GM04503 (cell line): ENCODE data around the gene CLSTN2.

Source experiments
- DNase-seq: peaks from one replicate; pipeline ENCODE4 v3.0.0-alpha.2; 2012; ENCODE audit warnings: low read depth

CLSTN2 gene

DNA sequence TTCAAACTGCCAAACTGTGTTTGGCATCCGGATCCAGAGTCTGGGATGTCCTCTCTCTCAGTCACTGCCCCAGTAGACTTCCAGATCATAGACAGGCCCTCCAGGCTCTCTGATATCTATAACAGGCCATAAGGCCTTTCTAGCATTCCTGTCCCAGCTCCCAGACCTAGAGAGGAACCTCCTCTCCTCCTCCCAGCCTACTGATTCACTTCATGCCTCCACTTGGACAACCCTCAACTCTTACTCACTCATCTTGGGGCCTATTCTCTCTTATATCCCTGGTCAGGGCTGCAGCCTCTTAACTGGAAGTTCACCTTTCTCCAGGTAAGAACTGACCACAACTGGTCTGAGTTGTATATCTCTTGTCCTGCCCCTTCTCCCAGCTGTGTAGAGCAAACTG, 489.2 kb downstream of the CLSTN2 start:
- no peak for DNase-seq

DNA sequence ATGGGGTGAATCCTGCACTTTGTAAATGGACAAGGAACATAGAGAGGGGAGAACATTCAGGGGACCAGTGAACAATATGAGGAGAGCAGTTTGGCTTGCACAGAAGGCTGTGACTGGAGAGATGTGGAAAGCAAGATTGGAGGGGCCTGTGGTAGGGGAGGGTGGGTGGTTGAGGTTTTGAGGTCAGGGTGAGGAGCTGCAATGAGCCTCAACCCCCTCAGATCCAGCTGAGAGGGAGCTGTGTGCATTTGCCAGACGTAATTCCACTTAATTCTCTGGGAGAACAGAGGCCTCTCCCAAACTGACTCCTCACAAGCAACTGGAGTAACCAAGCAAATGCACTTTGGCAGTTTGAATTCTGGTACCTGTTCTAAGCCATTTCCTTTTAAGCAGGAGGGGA, 489.7 kb downstream of the CLSTN2 start:
- no peak for DNase-seq

- no peak for DNase-seq
These were observed 492.8 kb downstream of the CLSTN2 start for GRCh38 chr3:140427786-140428185.

DNA sequence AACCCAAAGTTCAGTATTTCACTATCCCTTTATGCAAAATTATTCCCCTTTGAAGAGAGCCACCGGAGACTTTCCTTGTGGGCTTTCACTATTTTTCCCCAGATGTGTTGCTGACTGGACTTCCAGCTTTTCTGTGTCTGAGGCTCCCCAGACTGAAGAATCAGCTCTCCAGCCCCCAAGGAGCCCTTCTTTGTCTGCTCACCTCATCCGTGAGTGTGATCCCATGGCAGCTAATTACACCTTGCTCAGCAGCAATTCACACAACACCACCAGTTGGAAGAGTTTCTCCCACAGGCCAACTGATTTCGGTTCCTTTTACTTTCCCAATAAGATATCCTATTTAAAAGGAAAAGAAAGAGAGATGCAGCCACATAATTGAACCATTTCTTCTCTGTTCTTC, 493.4 kb downstream of the CLSTN2 start:
- no peak for DNase-seq

DNA sequence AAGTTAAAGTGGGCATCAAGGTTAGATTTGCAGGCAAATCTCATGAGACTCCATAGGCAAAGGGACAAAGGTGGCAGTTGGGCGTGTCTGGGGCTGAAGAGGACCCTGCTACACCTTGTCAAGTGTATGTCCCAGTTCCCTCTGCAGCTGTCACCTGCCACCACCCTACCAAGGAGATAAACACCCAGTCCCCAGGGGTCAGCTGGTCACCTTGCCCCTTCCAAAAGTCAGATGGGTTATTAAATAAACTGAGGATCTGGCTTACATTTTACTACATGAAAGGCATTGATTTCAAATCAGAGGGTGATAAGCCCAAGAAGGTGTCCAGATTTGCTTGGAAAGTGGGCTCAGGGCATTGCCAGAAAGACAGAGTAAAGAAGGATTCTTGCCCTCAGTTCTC, 494.8 kb downstream of the CLSTN2 start:
- no peak for DNase-seq

DNA sequence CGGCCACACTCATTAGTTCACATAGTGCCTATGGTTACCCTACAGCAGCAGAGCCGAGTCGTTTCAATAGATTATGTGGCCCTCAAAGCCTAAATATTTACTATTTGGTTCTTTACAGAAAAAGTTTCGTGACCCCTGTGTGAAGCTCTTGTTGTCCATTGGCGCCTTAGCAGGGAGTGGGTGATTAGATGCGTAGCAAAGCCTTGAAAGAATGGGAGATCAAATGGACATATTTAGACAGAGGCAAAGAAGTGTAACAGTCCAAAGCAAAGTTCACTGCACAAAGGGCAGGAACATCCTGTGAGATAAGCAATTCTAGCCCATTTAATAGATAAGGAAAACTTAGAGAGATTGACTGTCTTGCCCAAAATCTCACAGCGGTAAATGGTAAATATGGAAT, 495.5 kb downstream of the CLSTN2 start:
- no peak for DNase-seq

DNA sequence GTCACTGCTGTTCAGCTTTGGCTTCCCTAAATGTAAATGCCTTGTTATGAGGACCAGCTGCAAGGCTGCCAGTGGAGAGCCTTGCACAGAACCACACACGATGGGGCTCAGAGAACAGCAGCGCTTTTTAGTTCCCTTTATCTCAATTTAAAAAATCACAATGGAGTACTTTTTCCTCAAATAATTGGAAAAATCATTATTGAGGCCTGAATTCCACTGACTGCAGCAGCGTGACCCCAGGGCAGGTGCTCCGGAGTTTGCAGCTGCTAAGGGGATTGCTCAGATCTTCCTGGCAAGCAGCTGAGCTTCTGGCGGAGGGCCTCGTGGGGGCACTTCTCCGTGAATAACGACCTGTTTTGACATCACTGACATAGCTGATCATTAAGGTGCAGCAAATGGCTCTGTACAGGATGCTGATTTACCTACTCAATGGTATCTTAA, 497.3 kb downstream of the CLSTN2 start:
- no peak for DNase-seq

GRCh38 chr3:140433431-140433830, 498.4 kb downstream of the CLSTN2 start:
- no peak for DNase-seq

- DNase-seq, result no peak
These were observed 499.4 kb downstream of the CLSTN2 start for GRCh38 chr3:140434261-140434905.

DNA sequence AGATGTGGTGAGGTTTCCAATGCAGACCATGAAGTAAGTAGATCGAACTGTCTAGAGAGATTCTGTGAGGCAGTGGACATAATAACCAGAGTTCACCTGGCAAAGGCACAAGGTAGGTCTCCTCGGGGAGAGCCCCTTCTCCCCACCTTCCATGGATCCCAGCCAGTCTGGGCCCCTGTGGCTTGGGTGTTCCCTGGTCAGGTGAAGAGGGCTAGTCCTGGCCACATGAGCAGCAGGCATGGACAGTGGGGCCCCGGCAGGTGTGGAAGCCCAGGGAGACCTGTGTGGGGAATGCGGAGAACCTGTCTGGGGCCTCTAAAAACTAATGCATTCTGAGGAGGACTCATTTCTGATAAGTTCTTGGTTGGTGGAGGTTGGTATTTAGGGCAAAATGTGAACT, 501.4 kb downstream of the CLSTN2 start:
- DNase-seq, result no peak

DNA sequence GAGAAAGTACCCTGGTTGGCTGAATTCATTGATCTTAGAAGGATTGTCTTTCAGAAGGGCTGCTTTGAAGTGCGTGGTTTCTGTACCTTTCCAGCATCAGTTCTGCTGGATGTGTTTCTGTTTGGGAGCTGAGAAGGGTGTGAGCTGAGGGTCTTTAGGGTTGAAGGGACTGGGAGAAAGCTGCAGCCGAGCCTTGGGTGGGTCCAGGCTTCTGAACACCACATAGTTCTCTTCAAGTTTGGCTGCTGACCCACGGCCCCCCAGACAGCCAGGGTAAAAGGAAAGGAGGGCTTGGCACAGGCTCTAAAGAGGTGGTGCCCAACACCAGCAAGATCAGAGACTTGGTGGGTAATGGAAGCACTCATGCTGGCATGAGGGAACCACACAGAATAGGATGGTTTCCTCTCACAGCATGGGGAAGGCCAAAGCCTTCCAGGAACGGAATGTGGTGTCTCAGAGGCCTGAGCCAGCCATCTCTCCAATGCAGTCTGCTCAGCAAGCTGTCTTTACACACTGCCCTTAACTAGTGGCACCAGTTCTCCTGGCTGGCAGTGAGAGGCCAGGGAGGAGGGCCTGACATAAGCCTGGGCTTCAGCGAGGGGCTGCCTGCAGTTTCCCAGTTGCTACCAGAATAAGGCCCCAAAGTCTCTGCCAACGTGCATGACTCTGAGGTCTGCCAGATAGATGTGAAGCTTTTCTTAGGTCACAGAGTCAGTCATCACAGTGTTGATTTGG, 503.9 kb downstream of the CLSTN2 start:
- no peak for DNase-seq

DNA sequence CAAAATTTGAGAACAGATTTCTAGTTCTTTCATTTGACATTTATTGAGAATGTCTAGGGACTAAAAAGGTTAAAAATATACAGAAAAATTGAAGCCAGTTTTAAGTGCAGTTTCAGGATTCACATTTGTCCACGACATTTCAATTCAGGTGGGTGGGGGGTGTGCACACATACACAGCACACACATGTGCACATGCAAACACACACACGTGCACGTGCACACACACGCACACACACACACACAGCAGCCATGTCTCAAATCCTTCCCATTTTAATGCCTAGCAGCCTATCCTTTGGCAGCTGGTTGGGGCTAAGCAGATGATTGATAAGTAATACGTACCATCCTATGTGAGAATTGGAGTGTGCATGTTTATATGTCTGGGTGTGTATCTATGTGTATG, 504.5 kb downstream of the CLSTN2 start:
- DNase-seq, result no peak

DNA sequence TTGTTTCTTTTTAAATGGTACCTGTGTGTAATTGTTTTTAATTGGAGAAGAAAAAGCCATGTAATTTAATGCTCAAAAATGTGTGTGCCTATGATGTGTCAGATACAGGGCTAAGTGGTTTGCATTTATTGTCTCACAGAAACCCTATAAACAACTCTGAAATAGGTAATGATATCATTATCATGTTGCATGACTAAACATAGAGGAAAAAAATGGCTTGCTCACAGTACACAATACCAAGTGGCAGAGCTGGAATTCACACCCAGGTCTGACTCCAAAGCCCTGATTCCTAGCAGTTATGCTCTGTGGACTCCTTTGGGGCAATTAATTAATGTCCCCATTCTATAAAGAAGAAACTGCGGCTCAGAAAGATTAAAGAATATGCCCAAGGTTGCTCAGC, 505.5 kb downstream of the CLSTN2 start:
- DNase-seq, result no peak

DNA sequence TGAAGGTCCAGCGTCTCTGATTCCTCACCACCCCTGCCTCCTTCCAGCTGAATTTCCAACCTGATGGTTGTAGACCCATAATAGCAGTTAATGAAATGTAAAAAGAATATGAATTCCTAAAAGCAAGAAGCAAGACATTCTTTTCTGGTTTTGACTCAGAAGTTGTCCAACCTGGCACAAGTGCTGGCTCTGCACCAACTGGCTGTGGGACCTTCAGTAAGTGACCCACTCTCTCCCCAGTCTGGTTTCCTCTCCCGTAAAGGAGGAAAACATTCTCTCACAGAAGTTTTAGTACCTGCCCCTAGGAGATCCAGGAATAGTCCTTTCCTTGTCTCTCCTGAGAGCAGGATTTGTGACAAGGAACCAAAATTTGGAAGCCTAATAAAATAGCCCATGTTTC, 506.0 kb downstream of the CLSTN2 start:
- DNase-seq, result no peak

- DNase-seq, result no peak
These were observed 507.6 kb downstream of the CLSTN2 start for GRCh38 chr3:140442621-140443020.

DNA sequence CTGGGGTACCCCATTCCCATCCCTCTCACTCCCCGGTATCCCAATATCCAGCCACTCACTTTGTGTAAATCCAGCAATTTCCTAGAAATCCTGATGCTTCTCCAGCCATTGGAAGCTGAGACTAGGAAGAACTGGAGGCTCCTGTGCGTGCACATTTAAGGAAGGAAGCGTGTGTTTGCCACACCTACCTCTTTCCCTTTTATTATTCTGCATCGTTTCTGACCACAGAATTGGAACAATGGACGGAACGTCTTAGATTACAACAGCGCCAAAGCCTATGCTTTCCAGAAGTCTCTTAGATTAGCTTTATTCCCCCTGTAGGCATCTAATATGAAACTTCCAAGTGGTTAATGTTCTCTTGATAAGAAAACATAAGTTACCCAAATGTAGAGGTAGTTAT, 508.1 kb downstream of the CLSTN2 start:
- no peak for DNase-seq

DNA sequence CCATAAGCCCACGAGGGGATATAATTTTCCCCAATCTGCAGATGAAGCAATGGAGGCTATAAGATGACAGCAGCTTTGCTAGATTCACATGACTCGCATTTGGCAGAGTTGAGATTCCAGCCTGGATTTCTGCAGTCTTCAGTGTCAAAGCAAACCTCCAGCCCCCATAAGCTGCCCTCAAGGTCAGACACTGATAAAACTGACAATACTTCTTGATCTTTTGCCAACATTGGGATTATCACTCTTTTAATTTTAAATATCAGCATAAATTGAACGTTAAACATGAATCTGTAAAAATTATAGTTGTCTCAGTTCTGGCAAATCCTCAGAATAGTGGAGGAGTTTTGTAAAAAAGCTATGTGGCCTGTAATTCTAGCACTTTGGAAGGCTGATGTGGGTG, 508.8 kb downstream of the CLSTN2 start:
- no peak for DNase-seq

GRCh38 chr3:140446734-140447133, 511.7 kb downstream of the CLSTN2 start:
- no peak for DNase-seq

- no peak for DNase-seq
These were observed 512.2 kb downstream of the CLSTN2 start for GRCh38 chr3:140447136-140447535.

DNA sequence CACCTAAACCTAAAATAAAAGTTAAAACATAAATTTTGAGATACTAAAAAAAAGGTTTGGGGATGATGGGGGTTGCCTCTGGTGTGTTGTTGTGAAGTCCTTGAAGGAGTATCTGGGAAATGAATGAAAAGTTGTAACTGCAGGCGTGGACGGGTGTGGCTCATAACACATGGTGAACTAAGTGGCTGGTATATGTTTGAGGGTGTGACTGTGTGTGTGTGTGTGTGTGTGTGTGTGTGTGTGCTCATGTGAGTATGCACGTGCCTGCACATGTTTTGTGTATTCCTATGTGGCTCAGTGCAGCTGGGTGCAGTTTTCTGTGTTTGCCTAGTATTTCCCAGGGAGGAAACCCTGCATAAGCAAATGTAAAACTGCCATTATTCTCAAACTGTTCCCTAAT, 513.0 kb downstream of the CLSTN2 start:
- DNase-seq, result no peak

GRCh38 chr3:140449413-140450256, 514.6 kb downstream of the CLSTN2 start:
- no peak for DNase-seq

- DNase-seq, result no peak
These were observed 518.8 kb downstream of the CLSTN2 start for GRCh38 chr3:140453750-140454149.
